ENCODE results near the gene CARS2.

The CARS2 gene

DNA sequence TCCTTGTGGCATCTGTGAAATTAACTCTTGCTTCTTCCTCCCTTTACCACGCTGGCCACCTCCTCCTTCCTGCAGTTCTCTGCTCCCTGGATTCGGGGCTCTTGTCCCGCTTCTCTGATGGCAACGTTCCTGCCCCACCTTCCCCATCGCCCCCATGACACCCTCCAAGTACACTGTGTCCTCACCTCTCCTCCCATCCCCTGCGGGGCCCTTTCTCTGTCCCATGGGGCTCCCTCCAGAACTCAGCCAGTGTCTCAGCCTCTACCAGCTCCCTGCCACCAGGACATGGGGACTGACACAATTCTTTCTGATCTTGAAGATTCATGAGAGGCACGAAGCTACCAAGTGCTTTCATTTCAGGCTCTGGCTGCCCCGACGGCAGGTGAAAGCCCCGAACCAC, 9.1 kb downstream of the CARS2 start:
- TF ChIP-seq CTCF (IDR thresholded peaks at IDR 0.05), result no peak

DNA sequence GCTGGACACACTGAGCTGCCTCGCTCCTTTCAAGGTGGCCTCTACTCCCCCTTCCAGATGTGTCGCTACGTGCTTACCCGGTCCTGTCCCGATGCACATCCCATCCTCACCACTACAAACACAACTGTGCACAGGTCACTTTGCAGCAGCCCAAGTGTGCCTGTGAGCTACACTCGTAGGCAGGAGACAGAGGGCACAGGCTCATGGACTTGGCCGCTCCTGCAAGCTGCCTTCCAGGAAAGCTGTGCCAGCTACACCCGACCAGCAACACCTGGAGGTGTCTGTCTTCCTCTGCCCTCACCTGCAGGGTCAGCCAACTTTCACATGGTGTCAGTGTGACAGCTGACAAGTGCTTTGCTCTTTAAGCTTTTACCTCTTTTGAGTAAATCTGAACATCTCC, 15.4 kb downstream of the CARS2 start:
- TF ChIP-seq CTCF (IDR thresholded peaks at IDR 0.05), result no peak

DNA sequence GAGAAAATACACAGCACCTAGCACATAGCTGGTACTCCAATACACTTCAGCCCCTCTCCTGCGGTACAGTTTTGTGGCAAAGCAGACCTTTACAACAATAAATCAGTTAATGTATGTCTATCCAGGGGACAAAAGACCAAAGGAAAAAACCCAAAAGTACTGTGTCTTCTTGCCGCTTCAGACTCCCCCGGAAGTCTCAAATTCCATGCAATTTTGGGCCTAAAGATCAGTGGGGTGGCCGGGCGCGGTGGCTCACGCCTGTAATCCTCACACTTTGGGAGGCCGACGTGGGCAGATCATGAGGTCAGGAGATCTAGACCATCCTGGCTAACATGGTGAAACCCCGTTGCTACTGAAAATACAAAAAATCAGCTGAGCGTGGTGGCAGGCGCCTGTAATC, 16.2 kb downstream of the CARS2 start:
- TF ChIP-seq CTCF (IDR thresholded peaks at IDR 0.05), result no peak

DNA sequence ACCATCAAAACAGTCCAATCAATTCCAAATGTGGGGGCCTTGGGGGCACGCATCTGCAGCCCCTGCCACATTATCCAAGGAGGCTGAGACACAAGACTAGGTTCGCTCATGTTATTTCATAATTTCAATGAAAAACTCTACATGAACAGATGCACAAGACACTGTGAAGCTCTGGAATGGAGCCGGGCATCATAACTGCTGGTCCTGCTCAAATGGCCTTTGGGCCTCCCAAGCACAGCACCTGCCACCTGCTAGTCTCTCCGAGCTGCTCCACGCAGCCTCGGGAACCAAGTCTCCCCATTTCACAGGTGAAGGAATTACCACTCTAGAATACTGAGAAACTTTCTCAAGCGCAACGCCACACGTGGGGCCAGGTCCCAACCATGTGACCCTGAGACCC, 16.9 kb downstream of the CARS2 start:
- no peak for TF ChIP-seq CTCF (IDR thresholded peaks at IDR 0.05)

DNA sequence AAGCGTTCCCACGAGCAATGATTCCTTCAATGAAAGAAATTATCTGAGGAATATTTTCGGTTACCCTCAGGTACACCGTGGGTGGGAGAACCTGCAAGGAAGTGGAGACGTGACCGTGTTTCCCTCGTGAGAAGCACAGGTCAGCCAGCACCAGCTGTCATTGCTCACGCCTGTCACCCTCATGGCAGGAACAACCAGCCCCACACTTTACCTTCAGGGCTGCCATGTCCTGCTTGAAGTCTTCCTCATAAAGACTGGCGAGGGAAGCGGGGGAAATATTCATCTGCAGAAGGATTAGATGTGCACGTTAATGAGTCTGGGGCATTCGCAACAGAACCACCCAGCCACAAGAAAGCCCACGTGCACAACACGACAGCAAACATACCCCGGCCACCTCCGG, 18.2 kb downstream of the CARS2 start:
- TF ChIP-seq CTCF (IDR thresholded peaks at IDR 0.05), result no peak

DNA sequence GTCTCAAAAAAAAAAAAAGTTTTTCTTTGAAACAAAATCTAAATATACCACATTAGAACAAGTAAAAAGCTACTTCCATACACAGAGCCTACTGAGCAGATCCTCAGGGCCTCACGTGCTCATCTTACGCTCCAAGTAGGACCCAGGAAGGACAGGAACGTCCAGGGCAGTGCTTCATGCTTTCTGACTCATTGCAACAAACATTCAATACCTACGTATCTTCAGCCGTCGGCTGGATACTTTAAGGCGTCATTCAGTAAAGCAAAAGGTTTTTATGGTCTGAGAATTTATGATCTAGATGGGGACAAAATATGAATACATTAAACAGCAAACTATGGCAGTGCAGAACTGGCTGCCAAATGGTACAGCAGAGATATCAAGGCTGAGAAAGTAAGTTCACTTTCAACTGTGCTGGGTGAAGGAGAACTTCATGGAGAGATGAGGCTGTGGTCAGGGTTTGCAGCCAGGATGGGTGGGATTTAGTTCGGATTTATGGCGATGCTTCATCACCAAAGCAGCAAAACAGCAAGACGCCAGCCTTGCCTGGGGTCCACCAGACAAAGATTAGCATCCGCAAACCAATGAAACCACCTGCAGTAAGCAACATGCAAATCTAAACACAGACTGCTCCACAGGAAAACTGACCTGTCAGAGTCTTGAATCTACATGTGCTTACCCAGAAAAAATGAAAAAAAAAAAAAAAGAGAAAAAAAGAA, 20.5 kb downstream of the CARS2 start:
- no peak for TF ChIP-seq CTCF (IDR thresholded peaks at IDR 0.05)

- no peak for TF ChIP-seq CTCF (IDR thresholded peaks at IDR 0.05)
Observed at GRCh38 chr13:110684388-110685056, 21.4 kb downstream of the CARS2 start.
